PFSK-1 (cell line): ENCODE measurements around the gene BAX.

Experiments used
- FOXP2 ChIP-seq: optimal IDR thresholded peaks from 2 replicates; pipeline ENCODE3; 2011; ENCODE audit warnings: borderline replicate concordance, control low read depth, inconsistent platforms; ENCODE audit not compliant: insufficient read depth; ENCODE audit errors: extremely low read length, extremely low read depth
- POLR2AphosphoS5 ChIP-seq: IDR thresholded peaks from 2 replicates; pipeline ENCODE4 v1.6.1; 2012; ENCODE audit warnings: low read depth, mild to moderate bottlenecking, control low read depth, low read length, moderate library complexity
- TF ChIP-seq, protein P1 (sequence below), 2 experiments: IDR thresholded peaks; 2 replicates each; pipeline versions ENCODE4 v1.6.1 to v1.8.0; 2011 to 2012; ENCODE audit warnings: low read depth in 2 of 2, low read length in 2 of 2, control low read depth in 1 of 2, inconsistent platforms in 1 of 2, mild to moderate bottlenecking in 1 of 2, moderate library complexity in 1 of 2; ENCODE audit not compliant: insufficient read depth in 1 of 2

DNA sequence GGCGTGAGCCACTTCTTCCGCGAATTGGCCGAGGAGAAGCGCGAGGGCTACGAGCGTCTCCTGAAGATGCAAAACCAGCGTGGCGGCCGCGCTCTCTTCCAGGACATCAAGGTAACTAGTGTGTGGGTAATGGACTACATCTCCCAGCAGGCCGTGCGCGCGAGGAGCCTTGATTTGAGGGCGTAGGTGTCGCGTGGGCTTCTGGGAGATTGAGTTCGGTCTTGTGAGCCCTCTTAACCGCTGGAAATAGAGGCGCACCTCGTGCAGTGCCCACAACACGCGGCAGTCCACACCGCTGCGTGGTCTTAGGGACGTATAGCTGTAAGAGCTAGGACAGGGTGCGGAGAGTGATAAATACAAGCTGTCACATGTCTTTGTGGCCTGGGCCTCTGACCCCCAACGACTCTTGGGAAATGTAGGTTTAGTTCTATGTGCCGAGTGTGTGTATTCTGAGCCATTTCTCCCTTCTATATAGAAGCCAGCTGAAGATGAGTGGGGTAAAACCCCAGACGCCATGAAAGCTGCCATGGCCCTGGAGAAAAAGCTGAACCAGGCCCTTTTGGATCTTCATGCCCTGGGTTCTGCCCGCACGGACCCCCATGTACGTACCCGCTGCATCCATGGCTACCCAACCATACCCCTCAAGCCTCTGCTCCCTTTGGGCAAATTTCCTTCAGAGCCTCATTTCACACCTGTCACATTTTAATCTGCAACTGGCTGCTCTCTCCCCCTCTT is 11.3 kb downstream of the BAX start:
- TF ChIP-seq, protein P1, sequence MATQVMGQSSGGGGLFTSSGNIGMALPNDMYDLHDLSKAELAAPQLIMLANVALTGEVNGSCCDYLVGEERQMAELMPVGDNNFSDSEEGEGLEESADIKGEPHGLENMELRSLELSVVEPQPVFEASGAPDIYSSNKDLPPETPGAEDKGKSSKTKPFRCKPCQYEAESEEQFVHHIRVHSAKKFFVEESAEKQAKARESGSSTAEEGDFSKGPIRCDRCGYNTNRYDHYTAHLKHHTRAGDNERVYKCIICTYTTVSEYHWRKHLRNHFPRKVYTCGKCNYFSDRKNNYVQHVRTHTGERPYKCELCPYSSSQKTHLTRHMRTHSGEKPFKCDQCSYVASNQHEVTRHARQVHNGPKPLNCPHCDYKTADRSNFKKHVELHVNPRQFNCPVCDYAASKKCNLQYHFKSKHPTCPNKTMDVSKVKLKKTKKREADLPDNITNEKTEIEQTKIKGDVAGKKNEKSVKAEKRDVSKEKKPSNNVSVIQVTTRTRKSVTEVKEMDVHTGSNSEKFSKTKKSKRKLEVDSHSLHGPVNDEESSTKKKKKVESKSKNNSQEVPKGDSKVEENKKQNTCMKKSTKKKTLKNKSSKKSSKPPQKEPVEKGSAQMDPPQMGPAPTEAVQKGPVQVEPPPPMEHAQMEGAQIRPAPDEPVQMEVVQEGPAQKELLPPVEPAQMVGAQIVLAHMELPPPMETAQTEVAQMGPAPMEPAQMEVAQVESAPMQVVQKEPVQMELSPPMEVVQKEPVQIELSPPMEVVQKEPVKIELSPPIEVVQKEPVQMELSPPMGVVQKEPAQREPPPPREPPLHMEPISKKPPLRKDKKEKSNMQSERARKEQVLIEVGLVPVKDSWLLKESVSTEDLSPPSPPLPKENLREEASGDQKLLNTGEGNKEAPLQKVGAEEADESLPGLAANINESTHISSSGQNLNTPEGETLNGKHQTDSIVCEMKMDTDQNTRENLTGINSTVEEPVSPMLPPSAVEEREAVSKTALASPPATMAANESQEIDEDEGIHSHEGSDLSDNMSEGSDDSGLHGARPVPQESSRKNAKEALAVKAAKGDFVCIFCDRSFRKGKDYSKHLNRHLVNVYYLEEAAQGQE (IDR thresholded peaks at IDR 0.05; ENCODE audit: insufficient read depth in 1 of 2, low read depth in 2 of 2, low read length in 2 of 2), result no peak
- TF ChIP-seq POLR2AphosphoS5 (peak; percentile 10; the same call in 1 of the 2 replicates), FOXP2 (peak; percentile 4)
